Stimulated activated CD8-positive, alpha-beta memory T cell treated with anti-CD3 and anti-CD28 coated beads, Interleukin-4, amount 100 ng/mL, for 48 hours (primary cell): Measurements from ENCODE around the gene EIF1B.
A peak's percentile ranks its signal among the peaks of the same experiment; 100 is the strongest.
"Not testable (repeated sequence)": the region's sequence is repeated elsewhere in the genome, so short reads cannot be mapped to it uniquely, and the experiment has no call there.

Source experiments
- DNase-seq: peaks from one replicate; pipeline ENCODE4 v3.0.0-alpha.2; 2020

Gene EIF1B

GRCh38 chr3:40309418-40309924 lies at the start of gene EIF1B:
EIF1B (plus strand) TSS chr3:40309707; CDS start chr3:40309942, 235 bp downstream.
- DNase-seq, result peak; percentile 99

- no peak for DNase-seq
Measured at GRCh38 chr3:40262331-40262730, 47.2 kb upstream of the EIF1B start.

GRCh38 chr3:40264451-40264850 lies 45.1 kb upstream of the EIF1B start:
- no peak for DNase-seq

- DNase-seq, result no peak
Measured at GRCh38 chr3:40265181-40265580, 44.3 kb upstream of the EIF1B start.

- DNase-seq, result no peak
Measured at GRCh38 chr3:40267937-40268724, 41.4 kb upstream of the EIF1B start.

- no peak for DNase-seq
Measured at GRCh38 chr3:40268802-40269524, 40.5 kb upstream of the EIF1B start.

- DNase-seq, result no peak
Measured at GRCh38 chr3:40278791-40279190, 30.7 kb upstream of the EIF1B start.

- no peak for DNase-seq
Measured at GRCh38 chr3:40281995-40282394, 27.5 kb upstream of the EIF1B start.

- not testable (repeated sequence) for DNase-seq
Measured at GRCh38 chr3:40283057-40283456, 26.4 kb upstream of the EIF1B start.

GRCh38 chr3:40287248-40287647 lies 22.3 kb upstream of the EIF1B start:
- DNase-seq, result no peak

GRCh38 chr3:40290396-40290795 lies 19.1 kb upstream of the EIF1B start:
- DNase-seq, result no peak

GRCh38 chr3:40291471-40291870 lies 18.0 kb upstream of the EIF1B start:
- no peak for DNase-seq

GRCh38 chr3:40292637-40293349 lies 16.7 kb upstream of the EIF1B start:
- DNase-seq, result no peak

GRCh38 chr3:40294434-40294833 lies 15.1 kb upstream of the EIF1B start:
- DNase-seq, result no peak

- DNase-seq, result no peak
Measured at GRCh38 chr3:40298075-40298474, 11.4 kb upstream of the EIF1B start.

GRCh38 chr3:40299130-40299720 lies 10.3 kb upstream of the EIF1B start:
- no peak for DNase-seq

GRCh38 chr3:40299721-40300335 lies 9.7 kb upstream of the EIF1B start:
- no peak for DNase-seq

- no peak for DNase-seq
Measured at GRCh38 chr3:40302784-40303183, 6.7 kb upstream of the EIF1B start.

GRCh38 chr3:40304352-40304751 lies 5.2 kb upstream of the EIF1B start:
- no peak for DNase-seq

- no peak for DNase-seq
Measured at GRCh38 chr3:40306336-40306735, 3.2 kb upstream of the EIF1B start.

- no peak for DNase-seq
Measured at GRCh38 chr3:40307176-40307575, 2.3 kb upstream of the EIF1B start.

GRCh38 chr3:40308725-40309417 lies 636 bp upstream of the EIF1B start:
- no peak for DNase-seq
